ENCODE results near the gene ZFPL1.

The ZFPL1 gene

GRCh38 chr11:65135633-65136145 lies 51.7 kb downstream of the ZFPL1 start:
- H3K4me1 Mint-ChIP-seq = peaks cover 30% of the 10 kb centered on the region
- TF ChIP-seq CTCF (IDR thresholded peaks at IDR 0.05; ENCODE audit: unreplicated experiment in 3 of 3) = no peak

GRCh38 chr11:65136515-65137096 lies 52.6 kb downstream of the ZFPL1 start:
- TF ChIP-seq CTCF (IDR thresholded peaks at IDR 0.05; ENCODE audit: unreplicated experiment in 3 of 3) = no peak

More at GRCh38 chr11:65135633-65136145, 51.7 kb downstream of the ZFPL1 start:
- Mint-ChIP-seq H3K27ac (peak overlapping the region; percentile 100), H3K9me3 (no peaks in the 10 kb centered on the region), H3K27me3 (ENCODE audit: low read depth) (peaks cover 10% of the 10 kb centered on the region), H3K4me3 (peak overlapping the region; percentile 99 to 100 (median 100)), H3K36me3 (ENCODE audit: low read depth) (peaks cover 9% of the 10 kb centered on the region)

More at GRCh38 chr11:65136515-65137096, 52.6 kb downstream of the ZFPL1 start:
- Mint-ChIP-seq H3K4me1 (peaks cover 30% of the 10 kb centered on the region), H3K36me3 (ENCODE audit: low read depth) (peaks cover 5% of the 10 kb centered on the region), H3K27ac (peak overlapping the region; percentile 92 to 100 (median 100)), H3K4me3 (peak overlapping the region; percentile 80 to 99 (median 85)), H3K9me3 (no peaks in the 10 kb centered on the region), H3K27me3 (ENCODE audit: low read depth) (peaks cover 9% of the 10 kb centered on the region)

Measured in nephron (organoid).